Endothelial cell of umbilical vein (primary cell): ENCODE measurements around the gene DGUOK. TPM values are rescaled to one million over a fixed set of nuclear protein-coding genes. Genes with fewer than 3 reads are reported as not detected.

Source experiments
- BruUV-seq: library from RNA; stranded (reverse); fragments of 400-500 nt; replicated peaks from 2 replicates; lab custom pipeline; 2021; lab: Mats Ljungman, UMichigan
- CTCF ChIA-PET: fragments of 300-600, 350-600 bp; sonication (Branson Sonifier 250); formaldehyde crosslinking; loops from one replicate; lab custom pipeline; 2021; ENCODE audit warnings: antibody characterized with exemption, inconsistent platforms; lab: Charles Lee
- POLR2A ChIA-PET: fragments of 300-600, 350-600 bp; sonication (Branson Sonifier 250); formaldehyde crosslinking; loops from one replicate; lab custom pipeline; 2021; ENCODE audit warnings: antibody characterized with exemption, inconsistent platforms; lab: Charles Lee
- DNase-seq: peaks from one replicate; pipeline ENCODE4 v3.0.0-alpha.2; 2011; ENCODE audit warnings: low read depth, low spot score
- FAIRE-seq: peaks from 2 replicates; lab custom pipeline; 2011; peaks lifted over from hg19 to GRCh38; lab: Jason Lieb, UNC
- H2AFZ ChIP-seq: 2 replicates; pipeline ENCODE4 v1.6.0; 2012; ENCODE audit warnings: low read depth, low read length, control low read depth, inconsistent platforms
- H3K27ac ChIP-seq: 2 replicates; pipeline ENCODE4 v1.5.1; 2011; ENCODE audit warnings: low read depth, mild to moderate bottlenecking, control low read depth, low read length, moderate library complexity; ENCODE audit not compliant: insufficient read depth
- H3K27me3 ChIP-seq, 2 experiments: 2 replicates each; pipeline versions ENCODE4 v1.6.0 to v1.6.1; 2011; ENCODE audit warnings: low read length in 2 of 2, mixed read lengths in 1 of 2; ENCODE audit not compliant: control insufficient read depth in 2 of 2, insufficient read depth in 2 of 2
- H3K36me3 ChIP-seq, 2 experiments: 2 replicates in 1 of 2; 3 replicates in 1 of 2; pipeline ENCODE4 v1.5.1; 2011; ENCODE audit warnings: low read length in 2 of 2, mild to moderate bottlenecking in 1 of 2, moderate library complexity in 1 of 2; ENCODE audit not compliant: control insufficient read depth in 2 of 2, insufficient read depth in 2 of 2; ENCODE audit errors: extremely low read depth in 1 of 2
- H3K4me1 ChIP-seq: 3 replicates; pipeline ENCODE4 v1.5.1; 2011; ENCODE audit warnings: mild to moderate bottlenecking, low read length; ENCODE audit not compliant: control insufficient read depth, insufficient read depth; ENCODE audit errors: extremely low read depth
- H3K4me2 ChIP-seq: 2 replicates; pipeline ENCODE4 v1.6.1; 2011; ENCODE audit warnings: low read length, control low read depth, mixed read lengths; ENCODE audit not compliant: insufficient read depth
- H3K4me3 ChIP-seq, 3 experiments: fragments of 200-600 bp in 1 of 3; sonication (generic), shearing (Covaris generic) in 1 of 3; replicated peaks in 1 of 3; 2 replicates each; pipeline ENCODE4 v1.5.1; 2011 to 2016; ENCODE audit warnings: control low read depth in 3 of 3, low read length in 3 of 3, mild to moderate bottlenecking in 2 of 3, inconsistent platforms in 1 of 3, low read depth in 1 of 3, moderate library complexity in 1 of 3; ENCODE audit not compliant: insufficient read depth in 1 of 3
- H3K79me2 ChIP-seq: 2 replicates; pipeline ENCODE4 v1.6.0; 2012; ENCODE audit warnings: low read length, inconsistent platforms; ENCODE audit not compliant: control insufficient read depth, insufficient read depth
- H3K9ac ChIP-seq: replicated peaks from 2 replicates; pipeline ENCODE3; 2011; ENCODE audit warnings: low read length, control low read depth; ENCODE audit not compliant: insufficient read depth; ENCODE audit errors: extremely low read depth
- H3K9me1 ChIP-seq: replicated peaks from 3 replicates; pipeline ENCODE4 v1.6.0; 2011; ENCODE audit warnings: mild to moderate bottlenecking, low read length; ENCODE audit not compliant: control insufficient read depth, insufficient read depth; ENCODE audit errors: extremely low read depth
- H3K9me3 ChIP-seq: replicated peaks from 2 replicates; pipeline ENCODE4 v1.5.1; 2012; ENCODE audit warnings: low read length, inconsistent platforms; ENCODE audit not compliant: control insufficient read depth, insufficient read depth
- H4K20me1 ChIP-seq: replicated peaks from 2 replicates; pipeline ENCODE3; 2011; ENCODE audit warnings: mild to moderate bottlenecking, low read length; ENCODE audit not compliant: control insufficient read depth, insufficient read depth; ENCODE audit errors: extremely low read depth
- EZH2 ChIP-seq: IDR thresholded peaks from 2 replicates; pipeline ENCODE4 v1.6.1; 2012; ENCODE audit warnings: borderline replicate concordance, low read depth, mild to moderate bottlenecking, moderate library complexity, low read length, inconsistent platforms; ENCODE audit not compliant: severe bottlenecking
- FOS ChIP-seq: IDR thresholded peaks from 2 replicates; pipeline ENCODE4 v1.6.1; 2011; ENCODE audit warnings: mild to moderate bottlenecking, low read length, moderate library complexity, borderline replicate concordance; ENCODE audit not compliant: insufficient read depth
- GATA2 ChIP-seq: IDR thresholded peaks from 2 replicates; pipeline ENCODE4 v1.7.0; 2011; ENCODE audit warnings: low read depth, mild to moderate bottlenecking, moderate library complexity, mixed read lengths, low read length; ENCODE audit not compliant: insufficient read length, insufficient read depth
- JUN ChIP-seq: IDR thresholded peaks from 2 replicates; pipeline ENCODE4 v1.6.1; 2011; ENCODE audit warnings: borderline replicate concordance, low read depth; ENCODE audit not compliant: insufficient read length, insufficient read depth
- MYC ChIP-seq: IDR thresholded peaks from one replicate; pipeline ENCODE4 v1.6.1; 2011; ENCODE audit warnings: mild to moderate bottlenecking, low read depth, low read length
- POLR2A ChIP-seq: IDR thresholded peaks from 2 replicates; pipeline ENCODE4 v1.6.1; 2012; ENCODE audit warnings: low read depth, mild to moderate bottlenecking, control low read depth, low read length
- POLR2AphosphoS5 ChIP-seq: IDR thresholded peaks from 2 replicates; pipeline ENCODE4 v1.6.1; 2012; ENCODE audit warnings: low read depth, mild to moderate bottlenecking, control low read depth, low read length, moderate library complexity; ENCODE audit not compliant: insufficient read depth
- dilution Hi-C: fragments of 300-500 bp; cut with MboI; formaldehyde crosslinking; loops from one replicate; pipeline ENCODE4 v1.15.0; 2019; ENCODE audit warnings: low sequenced_read_pairs; ENCODE audit not compliant: extremely low pct_ligation_motif_present
- intact Hi-C: fragments of 100-400 bp; cut with micrococcal nuclease; formaldehyde crosslinking; loops from one replicate; pipeline ENCODE4 v1.10.0; 2022
- polyA plus RNA-seq, 4 experiments: library from polyadenylated mRNA; depleted of rRNA in 3 of 4; stranded (reverse) in 3 of 4; unstranded in 1 of 4; fragments of >200 nt; gene quantifications; 2 replicates each; pipeline versions ENCODE4 v1.2.1 to v1.2.3, GENCODE V29; 2011 to 2012; ENCODE audit warnings: missing spikeins in 1 of 4
- total RNA-seq: library from RNA; stranded (reverse); gene quantifications from 2 replicates; pipeline ENCODE4 v1.2.3, GENCODE V29; 2021
- TF ChIP-seq, protein P1 (sequence below), 2 donors: IDR thresholded peaks; 1 replicate in 1 of 2; 2 replicates in 1 of 2; pipeline ENCODE4 v1.5.1; 2011; ENCODE audit warnings: low read length in 2 of 2, mild to moderate bottlenecking in 2 of 2, moderate library complexity in 2 of 2, control low read depth in 1 of 2, inconsistent platforms in 1 of 2, low read depth in 1 of 2; ENCODE audit not compliant: insufficient read depth in 1 of 2; ENCODE audit errors: extremely low read depth in 1 of 2
- TF ChIP-seq, protein P2 (sequence below): IDR thresholded peaks from 2 replicates; pipeline ENCODE4 v1.6.1; 2011; ENCODE audit not compliant: insufficient read depth, insufficient read length

DGUOK gene
- total and polyA plus RNA-seq, 2 donors (not counting 3 experiments of a cell fraction or from before 2014, with no cell fraction given), result 51.8 to 77.5 TPM

DNA sequence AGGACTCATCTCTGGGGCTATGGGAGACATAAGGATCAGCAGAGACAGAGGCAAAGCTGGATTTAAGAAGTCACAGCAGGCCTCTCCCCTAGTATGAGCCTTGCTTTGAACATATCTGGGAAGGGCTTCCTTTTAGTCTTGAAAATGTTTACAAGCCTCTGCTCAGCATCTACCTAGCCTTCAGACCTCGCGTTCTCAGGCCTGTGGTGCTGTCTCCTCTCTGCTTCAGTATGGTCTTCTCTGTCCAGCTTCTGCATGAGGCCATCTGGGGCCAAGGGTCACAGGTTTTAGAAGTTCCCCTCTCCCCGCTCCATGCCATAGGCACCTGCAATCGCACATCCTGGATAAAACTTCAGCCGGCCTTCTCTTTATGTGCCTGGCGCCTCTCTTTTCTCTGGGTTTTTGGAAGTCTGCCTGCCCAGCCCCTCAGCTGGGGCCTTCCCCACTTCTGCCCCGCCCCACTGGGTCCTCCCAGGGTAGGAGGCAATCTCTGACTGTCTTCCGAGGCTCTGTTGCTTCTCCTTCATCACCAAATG, 26.8 kb upstream of the DGUOK start:
- Histone ChIP-seq H3K79me2 (no peaks in the 10 kb centered on the region), H3K4me2 (no peak overlapping the region), H2AFZ (no peak overlapping the region), H4K20me1 (no peaks in the 10 kb centered on the region), H3K9ac (no peak overlapping the region), H3K4me3 (no peak overlapping the region), H3K36me3 (no peaks in the 10 kb centered on the region), H3K9me3 (no peaks in the 10 kb centered on the region), H3K9me1 (no peaks in the 10 kb centered on the region), H3K4me1 (no peaks in the 10 kb centered on the region), H3K27ac (no peak overlapping the region), H3K27me3 (peaks cover 11 to 15% of the 10 kb centered on the region in 2 experiments)
- ChIA-PET CTCF (no interaction called here), POLR2A (no interaction called here)
- FAIRE-seq (no peak), DNase-seq (no peak)
- intact Hi-C loops (no loop called here), dilution Hi-C loops (no loop called here)
- TF ChIP-seq FOS (no peak), EZH2 (no peak), MYC (no peak), POLR2A (no peak), POLR2AphosphoS5 (no peak), GATA2 (no peak), JUN (no peak)
- TF ChIP-seq, protein P1, sequence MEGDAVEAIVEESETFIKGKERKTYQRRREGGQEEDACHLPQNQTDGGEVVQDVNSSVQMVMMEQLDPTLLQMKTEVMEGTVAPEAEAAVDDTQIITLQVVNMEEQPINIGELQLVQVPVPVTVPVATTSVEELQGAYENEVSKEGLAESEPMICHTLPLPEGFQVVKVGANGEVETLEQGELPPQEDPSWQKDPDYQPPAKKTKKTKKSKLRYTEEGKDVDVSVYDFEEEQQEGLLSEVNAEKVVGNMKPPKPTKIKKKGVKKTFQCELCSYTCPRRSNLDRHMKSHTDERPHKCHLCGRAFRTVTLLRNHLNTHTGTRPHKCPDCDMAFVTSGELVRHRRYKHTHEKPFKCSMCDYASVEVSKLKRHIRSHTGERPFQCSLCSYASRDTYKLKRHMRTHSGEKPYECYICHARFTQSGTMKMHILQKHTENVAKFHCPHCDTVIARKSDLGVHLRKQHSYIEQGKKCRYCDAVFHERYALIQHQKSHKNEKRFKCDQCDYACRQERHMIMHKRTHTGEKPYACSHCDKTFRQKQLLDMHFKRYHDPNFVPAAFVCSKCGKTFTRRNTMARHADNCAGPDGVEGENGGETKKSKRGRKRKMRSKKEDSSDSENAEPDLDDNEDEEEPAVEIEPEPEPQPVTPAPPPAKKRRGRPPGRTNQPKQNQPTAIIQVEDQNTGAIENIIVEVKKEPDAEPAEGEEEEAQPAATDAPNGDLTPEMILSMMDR (IDR thresholded peaks at IDR 0.05; ENCODE audit: extremely low read depth in 1 of 2, insufficient read depth in 1 of 2, low read depth in 1 of 2, low read length in 2 of 2), result no peak
- TF ChIP-seq, protein P2, sequence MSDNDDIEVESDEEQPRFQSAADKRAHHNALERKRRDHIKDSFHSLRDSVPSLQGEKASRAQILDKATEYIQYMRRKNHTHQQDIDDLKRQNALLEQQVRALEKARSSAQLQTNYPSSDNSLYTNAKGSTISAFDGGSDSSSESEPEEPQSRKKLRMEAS, result no peak
- no TSS peak for BruUV-seq
